Neuronal stem cell (in vitro differentiated cells): ENCODE results near the gene APLF.
"Not testable (repeated sequence)": the region's sequence is repeated elsewhere in the genome, so short reads cannot be mapped to it uniquely, and the experiment has no call there.

Source experiments
- DNase-seq: peaks from one replicate; pipeline ENCODE4 v3.0.0-alpha.2; 2013; ENCODE audit warnings: low spot score
- H2AFZ ChIP-seq: one replicate; pipeline ENCODE4 v1.6.1; 2013; ENCODE audit warnings: mild to moderate bottlenecking, low read length, inconsistent platforms
- H2AK5ac ChIP-seq: 2 replicates; pipeline ENCODE4 v1.6.1; 2013; ENCODE audit warnings: low read depth, mild to moderate bottlenecking, inconsistent platforms, low read length, moderate library complexity, mixed read lengths
- H2BK120ac ChIP-seq: 2 replicates; pipeline ENCODE4 v1.6.1; 2013; ENCODE audit warnings: low read depth, mild to moderate bottlenecking, inconsistent platforms, low read length, moderate library complexity, mixed read lengths
- H2BK12ac ChIP-seq: one replicate; pipeline ENCODE4 v1.6.1; 2013; ENCODE audit warnings: low read length, inconsistent platforms
- H2BK15ac ChIP-seq: 2 replicates; pipeline ENCODE4 v1.6.1; 2013; ENCODE audit warnings: mild to moderate bottlenecking, low read length, inconsistent platforms, mixed read lengths
- H2BK5ac ChIP-seq: one replicate; pipeline ENCODE4 v1.6.1; 2013; ENCODE audit warnings: inconsistent platforms, mild to moderate bottlenecking, low read length, moderate library complexity
- H3K14ac ChIP-seq: one replicate; pipeline ENCODE4 v1.6.1; 2013; ENCODE audit warnings: low read length, inconsistent platforms
- H3K18ac ChIP-seq: 2 replicates; pipeline ENCODE4 v1.6.1; 2013; ENCODE audit warnings: low read length, inconsistent platforms
- H3K23ac ChIP-seq: 2 replicates; pipeline ENCODE4 v1.6.1; 2013; ENCODE audit warnings: low read depth, mild to moderate bottlenecking, mixed read lengths, low read length, inconsistent platforms; ENCODE audit not compliant: poor library complexity
- H3K27ac ChIP-seq: replicated peaks from 3 replicates; pipeline ENCODE4 v1.5.1; 2013; ENCODE audit warnings: low read length, inconsistent platforms
- H3K27me3 ChIP-seq, 3 experiments: 2 replicates each; pipeline ENCODE4 v1.6.1; 2013; ENCODE audit warnings: low read length in 3 of 3, mild to moderate bottlenecking in 2 of 3, inconsistent platforms in 1 of 3, low read depth in 1 of 3, mixed read lengths in 1 of 3, moderate library complexity in 1 of 3; ENCODE audit not compliant: control insufficient read depth in 3 of 3, insufficient read depth in 3 of 3
- H3K36me3 ChIP-seq, 2 donors: replicated peaks in 1 of 2; 2 replicates each; pipeline ENCODE4 v1.6.1; 2013; ENCODE audit warnings: low read length in 2 of 2; ENCODE audit not compliant: control insufficient read depth in 2 of 2, insufficient read depth in 2 of 2
- H3K4ac ChIP-seq: 2 replicates; pipeline ENCODE4 v1.6.1; 2013; ENCODE audit warnings: inconsistent platforms, mild to moderate bottlenecking, low read length, moderate library complexity
- H3K4me1 ChIP-seq, 2 donors: 1 replicate in 1 of 2; 2 replicates in 1 of 2; pipeline ENCODE4 v1.6.1; 2013; ENCODE audit warnings: low read length in 2 of 2, low read depth in 1 of 2; ENCODE audit not compliant: control insufficient read depth in 2 of 2, insufficient read depth in 1 of 2
- H3K4me2 ChIP-seq: one replicate; pipeline ENCODE4 v1.6.1; 2013; ENCODE audit warnings: mild to moderate bottlenecking, low read length, inconsistent platforms; ENCODE audit not compliant: insufficient read depth, poor library complexity, severe bottlenecking
- H3K4me3 ChIP-seq, 2 donors: 2 replicates each; pipeline ENCODE4 v1.5.1; 2013; ENCODE audit warnings: low read length in 2 of 2, mild to moderate bottlenecking in 2 of 2, inconsistent platforms in 1 of 2, moderate library complexity in 1 of 2
- H3K79me1 ChIP-seq: one replicate; pipeline ENCODE4 v1.6.1; 2013; ENCODE audit warnings: low read depth, mild to moderate bottlenecking, inconsistent platforms, low read length, moderate library complexity
- H3K9ac ChIP-seq: one replicate; pipeline ENCODE4 v1.6.1; 2013; ENCODE audit warnings: mild to moderate bottlenecking, low read depth, low read length, inconsistent platforms; ENCODE audit not compliant: poor library complexity
- H3K9me3 ChIP-seq, 2 donors: replicated peaks in 1 of 2; 2 replicates each; pipeline versions ENCODE3 to v1.6.1; 2013; ENCODE audit warnings: low read length in 2 of 2, mild to moderate bottlenecking in 2 of 2, inconsistent platforms in 1 of 2, low read depth in 1 of 2, mixed read lengths in 1 of 2, moderate library complexity in 1 of 2; ENCODE audit not compliant: control insufficient read depth in 2 of 2, insufficient read depth in 1 of 2
- H4K8ac ChIP-seq: one replicate; pipeline ENCODE4 v1.6.1; 2013; ENCODE audit warnings: low read depth, mild to moderate bottlenecking, inconsistent platforms, low read length, moderate library complexity
- H4K91ac ChIP-seq: one replicate; pipeline ENCODE4 v1.6.1; 2013; ENCODE audit warnings: low read length, low read depth, mild to moderate bottlenecking, inconsistent platforms; ENCODE audit not compliant: poor library complexity
- WGBS, 2 donors: extraction: QIAGEN DNeasy Blood & Tissue Kit; methylation state at CpG; one replicate each; pipeline ENCODE4 v1.1.7; 2013; ENCODE audit warnings: missing lambda C conversion rate in 2 of 2, mixed read lengths in 1 of 2; ENCODE audit not compliant: insufficient read length in 2 of 2, insufficient replicate concordance in 1 of 2; ENCODE audit errors: extremely low coverage in 2 of 2; 5-methylcytosine and 5-hydroxymethylcytosine counted together

APLF gene

GRCh38 chr2:68516051-68516955, 48.9 kb downstream of the APLF start:
- H3K14ac ChIP-seq, result no peak overlapping the region
- no peak overlapping the region for H3K23ac ChIP-seq
- H3K9ac ChIP-seq, result no peak overlapping the region
- H4K8ac ChIP-seq, result no peak overlapping the region
- no peak overlapping the region for H3K4ac ChIP-seq
- no peak overlapping the region for H2BK15ac ChIP-seq
- H2BK12ac ChIP-seq, result no peak overlapping the region
- H3K36me3 ChIP-seq, result no peaks in the 10 kb centered on the region
- H3K4me3 ChIP-seq, result no peak overlapping the region
- no peak overlapping the region for H2AK5ac ChIP-seq
- H4K91ac ChIP-seq, result no peak overlapping the region
- no peaks in the 10 kb centered on the region for H3K27me3 ChIP-seq
- H3K4me1 ChIP-seq, result no peaks in the 10 kb centered on the region
- DNase-seq, result no peak
- no peak overlapping the region for H2AFZ ChIP-seq
- no peak overlapping the region for H2BK5ac ChIP-seq
- H3K9me3 ChIP-seq, result no peaks in the 10 kb centered on the region
- H3K4me2 ChIP-seq, result no peak overlapping the region
- H3K27ac ChIP-seq, result no peak overlapping the region
- H3K79me1 ChIP-seq, result no peaks in the 10 kb centered on the region
- WGBS, 2 donors, result no CpG with 5 or more reads among the region's 5 CpGs
- H2BK120ac ChIP-seq, result no peak overlapping the region
- no peak overlapping the region for H3K18ac ChIP-seq

- Histone ChIP-seq H3K79me1 (no peaks in the 10 kb centered on the region), H3K9ac (no peak overlapping the region), H3K36me3 (no peaks in the 10 kb centered on the region), H3K4me1 (no peaks in the 10 kb centered on the region), H2AK5ac (no peak overlapping the region), H2BK120ac (no peak overlapping the region), H3K4ac (no peak overlapping the region), H3K27ac (no peak overlapping the region), H2BK12ac (no peak overlapping the region), H3K18ac (no peak overlapping the region), H3K27me3 (no peaks in the 10 kb centered on the region), H3K9me3 (no peaks in the 10 kb centered on the region), H3K23ac (no peak overlapping the region), H2BK15ac (no peak overlapping the region), H3K14ac (no peak overlapping the region), H3K4me3 (no peak overlapping the region), H2BK5ac (no peak overlapping the region), H4K91ac (no peak overlapping the region), H2AFZ (no peak overlapping the region), H4K8ac (no peak overlapping the region), H3K4me2 (no peak overlapping the region)
- no peak for DNase-seq
- WGBS, 2 donors, result no CpG with 5 or more reads among the region's 1 CpG
Observed at GRCh38 chr2:68519236-68519635, 51.9 kb downstream of the APLF start.

GRCh38 chr2:68521037-68521436, 53.7 kb downstream of the APLF start:
- Histone ChIP-seq H3K27ac (no peak overlapping the region), H3K9me3 (no peaks in the 10 kb centered on the region), H2AK5ac (no peak overlapping the region), H3K4ac (no peak overlapping the region), H3K9ac (no peak overlapping the region), H2BK5ac (no peak overlapping the region), H2BK120ac (no peak overlapping the region), H3K4me2 (no peak overlapping the region), H4K91ac (no peak overlapping the region), H3K4me3 (no peak overlapping the region), H3K18ac (no peak overlapping the region), H3K14ac (no peak overlapping the region), H3K79me1 (no peaks in the 10 kb centered on the region), H2BK12ac (no peak overlapping the region), H3K4me1 (no peaks in the 10 kb centered on the region), H3K27me3 (no peaks in the 10 kb centered on the region), H3K23ac (no peak overlapping the region), H2AFZ (no peak overlapping the region), H2BK15ac (no peak overlapping the region), H3K36me3 (no peaks in the 10 kb centered on the region), H4K8ac (no peak overlapping the region)
- no peak for DNase-seq
- WGBS, 2 donors, result no CpG with 5 or more reads among the region's 1 CpG

GRCh38 chr2:68526943-68527342, 59.6 kb downstream of the APLF start:
- H3K9ac ChIP-seq, H3K27ac ChIP-seq, H3K9me3 ChIP-seq, H3K27me3 ChIP-seq, H2BK120ac ChIP-seq, DNase-seq, H3K79me1 ChIP-seq, H2BK12ac ChIP-seq, H3K4me2 ChIP-seq, H3K18ac ChIP-seq, H3K23ac ChIP-seq, H4K91ac ChIP-seq, H3K4me1 ChIP-seq, H2AFZ ChIP-seq, H3K14ac ChIP-seq, H4K8ac ChIP-seq, H2AK5ac ChIP-seq, H2BK5ac ChIP-seq, H3K36me3 ChIP-seq, H3K4me3 ChIP-seq, H2BK15ac ChIP-seq, H3K4ac ChIP-seq: not testable (repeated sequence)
- no CpG with 5 or more reads among the region's 16 CpGs for WGBS, 2 donors
